Endothelial cell of umbilical vein (primary cell): Measurements from ENCODE around the gene APCDD1. TPM values are rescaled to one million over a fixed set of nuclear protein-coding genes. Genes with fewer than 3 reads are reported as not detected.

Experiments used
- BruUV-seq: library from RNA; stranded (reverse); fragments of 400-500 nt; replicated peaks from 2 replicates; lab custom pipeline; 2021; lab: Mats Ljungman, UMichigan
- CTCF ChIA-PET: fragments of 300-600, 350-600 bp; sonication (Branson Sonifier 250); formaldehyde crosslinking; loops from one replicate; lab custom pipeline; 2021; ENCODE audit warnings: antibody characterized with exemption, inconsistent platforms; lab: Charles Lee
- POLR2A ChIA-PET: fragments of 300-600, 350-600 bp; sonication (Branson Sonifier 250); formaldehyde crosslinking; loops from one replicate; lab custom pipeline; 2021; ENCODE audit warnings: antibody characterized with exemption, inconsistent platforms; lab: Charles Lee
- DNase-seq: peaks from one replicate; pipeline ENCODE4 v3.0.0-alpha.2; 2011; ENCODE audit warnings: low read depth, low spot score
- FAIRE-seq: peaks from 2 replicates; lab custom pipeline; 2011; peaks lifted over from hg19 to GRCh38; lab: Jason Lieb, UNC
- H2AFZ ChIP-seq: 2 replicates; pipeline ENCODE4 v1.6.0; 2012; ENCODE audit warnings: low read depth, low read length, control low read depth, inconsistent platforms
- H3K27ac ChIP-seq: 2 replicates; pipeline ENCODE4 v1.5.1; 2011; ENCODE audit warnings: low read depth, mild to moderate bottlenecking, control low read depth, low read length, moderate library complexity; ENCODE audit not compliant: insufficient read depth
- H3K27me3 ChIP-seq, 2 experiments: 2 replicates each; pipeline versions ENCODE4 v1.6.0 to v1.6.1; 2011; ENCODE audit warnings: low read length in 2 of 2, mixed read lengths in 1 of 2; ENCODE audit not compliant: control insufficient read depth in 2 of 2, insufficient read depth in 2 of 2
- H3K36me3 ChIP-seq, 2 experiments: 2 replicates in 1 of 2; 3 replicates in 1 of 2; pipeline ENCODE4 v1.5.1; 2011; ENCODE audit warnings: low read length in 2 of 2, mild to moderate bottlenecking in 1 of 2, moderate library complexity in 1 of 2; ENCODE audit not compliant: control insufficient read depth in 2 of 2, insufficient read depth in 2 of 2; ENCODE audit errors: extremely low read depth in 1 of 2
- H3K4me1 ChIP-seq: 3 replicates; pipeline ENCODE4 v1.5.1; 2011; ENCODE audit warnings: mild to moderate bottlenecking, low read length; ENCODE audit not compliant: control insufficient read depth, insufficient read depth; ENCODE audit errors: extremely low read depth
- H3K4me2 ChIP-seq: 2 replicates; pipeline ENCODE4 v1.6.1; 2011; ENCODE audit warnings: low read length, control low read depth, mixed read lengths; ENCODE audit not compliant: insufficient read depth
- H3K4me3 ChIP-seq, 3 experiments: fragments of 200-600 bp in 1 of 3; sonication (generic), shearing (Covaris generic) in 1 of 3; replicated peaks in 1 of 3; 2 replicates each; pipeline ENCODE4 v1.5.1; 2011 to 2016; ENCODE audit warnings: control low read depth in 3 of 3, low read length in 3 of 3, mild to moderate bottlenecking in 2 of 3, inconsistent platforms in 1 of 3, low read depth in 1 of 3, moderate library complexity in 1 of 3; ENCODE audit not compliant: insufficient read depth in 1 of 3
- H3K79me2 ChIP-seq: 2 replicates; pipeline ENCODE4 v1.6.0; 2012; ENCODE audit warnings: low read length, inconsistent platforms; ENCODE audit not compliant: control insufficient read depth, insufficient read depth
- H3K9ac ChIP-seq: replicated peaks from 2 replicates; pipeline ENCODE3; 2011; ENCODE audit warnings: low read length, control low read depth; ENCODE audit not compliant: insufficient read depth; ENCODE audit errors: extremely low read depth
- H3K9me1 ChIP-seq: replicated peaks from 3 replicates; pipeline ENCODE4 v1.6.0; 2011; ENCODE audit warnings: mild to moderate bottlenecking, low read length; ENCODE audit not compliant: control insufficient read depth, insufficient read depth; ENCODE audit errors: extremely low read depth
- H3K9me3 ChIP-seq: replicated peaks from 2 replicates; pipeline ENCODE4 v1.5.1; 2012; ENCODE audit warnings: low read length, inconsistent platforms; ENCODE audit not compliant: control insufficient read depth, insufficient read depth
- H4K20me1 ChIP-seq: replicated peaks from 2 replicates; pipeline ENCODE3; 2011; ENCODE audit warnings: mild to moderate bottlenecking, low read length; ENCODE audit not compliant: control insufficient read depth, insufficient read depth; ENCODE audit errors: extremely low read depth
- CTCF ChIP-seq, 2 donors: IDR thresholded peaks; 1 replicate in 1 of 2; 2 replicates in 1 of 2; pipeline ENCODE4 v1.5.1; 2011; ENCODE audit warnings: low read length in 2 of 2, mild to moderate bottlenecking in 2 of 2, moderate library complexity in 2 of 2, control low read depth in 1 of 2, inconsistent platforms in 1 of 2, low read depth in 1 of 2; ENCODE audit not compliant: insufficient read depth in 1 of 2; ENCODE audit errors: extremely low read depth in 1 of 2
- GATA2 ChIP-seq: IDR thresholded peaks from 2 replicates; pipeline ENCODE4 v1.7.0; 2011; ENCODE audit warnings: low read depth, mild to moderate bottlenecking, moderate library complexity, mixed read lengths, low read length; ENCODE audit not compliant: insufficient read length, insufficient read depth
- JUN ChIP-seq: IDR thresholded peaks from 2 replicates; pipeline ENCODE4 v1.6.1; 2011; ENCODE audit warnings: borderline replicate concordance, low read depth; ENCODE audit not compliant: insufficient read length, insufficient read depth
- dilution Hi-C: fragments of 300-500 bp; cut with MboI; formaldehyde crosslinking; loops from one replicate; pipeline ENCODE4 v1.15.0; 2019; ENCODE audit warnings: low sequenced_read_pairs; ENCODE audit not compliant: extremely low pct_ligation_motif_present
- intact Hi-C: fragments of 100-400 bp; cut with micrococcal nuclease; formaldehyde crosslinking; loops from one replicate; pipeline ENCODE4 v1.10.0; 2022
- polyA plus RNA-seq, 4 experiments: library from polyadenylated mRNA; depleted of rRNA in 3 of 4; stranded (reverse) in 3 of 4; unstranded in 1 of 4; fragments of >200 nt; gene quantifications; 2 replicates each; pipeline versions ENCODE4 v1.2.1 to v1.2.3, GENCODE V29; 2011 to 2012; ENCODE audit warnings: missing spikeins in 1 of 4
- total RNA-seq: library from RNA; stranded (reverse); gene quantifications from 2 replicates; pipeline ENCODE4 v1.2.3, GENCODE V29; 2021

The APCDD1 gene
- total and polyA plus RNA-seq, 2 donors (not counting 3 experiments of a cell fraction or from before 2014, with no cell fraction given), result 0.95 to 1.4 TPM

DNA sequence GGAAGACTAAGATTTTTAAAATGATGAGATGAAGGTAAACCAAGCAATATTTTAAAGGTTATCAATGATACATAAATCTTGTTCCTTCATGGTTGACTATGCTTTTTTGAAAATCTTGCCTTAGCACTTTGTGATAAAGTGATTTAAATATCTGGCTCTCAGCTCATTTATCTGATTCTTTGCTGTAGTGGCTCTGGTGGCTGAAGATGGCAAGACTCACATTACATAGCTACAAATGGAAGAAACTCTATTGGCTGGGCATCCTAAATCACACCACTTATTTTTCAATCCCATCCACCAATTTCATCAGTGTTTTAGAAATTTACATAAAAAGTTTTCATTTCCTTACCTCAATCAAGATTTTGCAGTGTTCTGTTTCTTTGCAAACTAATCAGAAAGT lies 16.6 kb upstream of the APCDD1 start:
- TF ChIP-seq JUN, result no peak
- TF ChIP-seq CTCF (IDR thresholded peaks at IDR 0.05; ENCODE audit: extremely low read depth in 1 of 2, insufficient read depth in 1 of 2, low read depth in 1 of 2, low read length in 2 of 2), result peak in 1 of 2 donors; percentile 8
- no peak for TF ChIP-seq GATA2
- FAIRE-seq (no peak), DNase-seq (no peak)
- Histone ChIP-seq H3K4me2 (no peak overlapping the region), H3K4me3 (no peak overlapping the region), H4K20me1 (no peaks in the 10 kb centered on the region), H3K9me3 (no peaks in the 10 kb centered on the region), H3K4me1 (no peaks in the 10 kb centered on the region), H3K27ac (no peak overlapping the region), H2AFZ (no peak overlapping the region), H3K27me3 (peaks cover 0 to 2% of the 10 kb centered on the region in 2 experiments), H3K9me1 (no peaks in the 10 kb centered on the region), H3K9ac (no peak overlapping the region), H3K36me3 (no peaks in the 10 kb centered on the region), H3K79me2 (no peaks in the 10 kb centered on the region)
- CTCF ChIA-PET, result interaction anchor here (0.8 kb wide), 1 partner anchor 82 kb away, joined by 3 read pairs; no protein-coding TSS in a partner anchor
- BruUV-seq, result no TSS peak
- dilution Hi-C loops, result no loop called here
- intact Hi-C loops, result no loop called here
- POLR2A ChIA-PET, result no interaction called here

DNA sequence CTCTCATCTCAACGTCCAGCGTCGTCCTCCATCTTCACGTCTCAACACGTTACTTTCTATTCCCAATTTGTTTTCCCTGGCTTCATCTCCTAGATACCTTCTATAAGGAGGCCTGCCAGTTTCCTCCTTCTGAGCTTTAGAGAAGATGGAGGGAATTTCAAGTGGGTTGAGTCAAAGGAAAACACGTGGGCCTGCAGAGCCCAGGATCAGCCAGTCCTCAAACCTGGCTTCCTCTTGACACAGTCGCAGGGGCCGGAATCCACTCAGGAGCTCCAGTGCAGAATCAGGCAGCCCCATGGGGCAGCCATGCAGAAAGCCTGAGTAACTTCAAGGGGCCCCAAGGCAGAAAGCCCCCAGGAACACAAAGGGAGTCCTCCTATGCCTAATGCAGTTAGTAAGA lies 14.5 kb upstream of the APCDD1 start:
- H3K4me1 ChIP-seq, result no peaks in the 10 kb centered on the region
- dilution Hi-C loops, result no loop called here
- peaks cover 2% of the 10 kb centered on the region in 2 experiments for H3K27me3 ChIP-seq
- BruUV-seq, result no TSS peak
- H3K9ac ChIP-seq, result no peak overlapping the region
- no peak overlapping the region for H3K4me3 ChIP-seq
- no peaks in the 10 kb centered on the region for H3K36me3 ChIP-seq
- no peaks in the 10 kb centered on the region for H3K9me3 ChIP-seq
- DNase-seq (no peak), FAIRE-seq (no peak)
- H3K4me2 ChIP-seq, result no peak overlapping the region
- H4K20me1 ChIP-seq, result no peaks in the 10 kb centered on the region
- intact Hi-C loops, result no loop called here
- H3K9me1 ChIP-seq, result no peaks in the 10 kb centered on the region
- no peak for TF ChIP-seq JUN
- H2AFZ ChIP-seq, result no peak overlapping the region
- no peaks in the 10 kb centered on the region for H3K79me2 ChIP-seq
- H3K27ac ChIP-seq, result no peak overlapping the region
- CTCF ChIA-PET, result interaction anchor here (1.5 kb wide), 1 partner anchor 399 kb away, joined by 4 read pairs; no protein-coding TSS in a partner anchor
- POLR2A ChIA-PET, result no interaction called here
